GM21786 (cell line): ENCODE results near the gene ADGRA1.
"Not testable (repeated sequence)": the region's sequence is repeated elsewhere in the genome, so short reads cannot be mapped to it uniquely, and the experiment has no call there.

ENCODE experiments used
- ATAC-seq: cut with Tn5 transposase; IDR thresholded peaks from one replicate; pipeline ENCODE4 v1.9.1; 2021; ENCODE audit not compliant: unreplicated experiment

ADGRA1 gene

GRCh38 chr10:133126431-133127290 is 38.9 kb downstream of the ADGRA1 start:
- ATAC-seq, result no peak

GRCh38 chr10:133127291-133128125 is 39.8 kb downstream of the ADGRA1 start:
- no peak for ATAC-seq

GRCh38 chr10:133128126-133129070 is 40.7 kb downstream of the ADGRA1 start:
- no peak for ATAC-seq

- ATAC-seq, result no peak
Observed at GRCh38 chr10:133129071-133129858, 41.5 kb downstream of the ADGRA1 start.

- ATAC-seq, result no peak
Observed at GRCh38 chr10:133129859-133130495, 42.3 kb downstream of the ADGRA1 start.

GRCh38 chr10:133130602-133131001 is 42.9 kb downstream of the ADGRA1 start:
- no peak for ATAC-seq

GRCh38 chr10:133131053-133131452 is 43.3 kb downstream of the ADGRA1 start:
- ATAC-seq, result no peak

GRCh38 chr10:133131734-133132472 is 44.2 kb downstream of the ADGRA1 start:
- ATAC-seq, result no peak

- ATAC-seq, result no peak
Observed at GRCh38 chr10:133132473-133133291, 45.0 kb downstream of the ADGRA1 start.

GRCh38 chr10:133133471-133134231 is 45.9 kb downstream of the ADGRA1 start:
- no peak for ATAC-seq

GRCh38 chr10:133134411-133135115 is 46.8 kb downstream of the ADGRA1 start:
- ATAC-seq, result no peak

GRCh38 chr10:133135116-133135465 is 47.4 kb downstream of the ADGRA1 start:
- no peak for ATAC-seq

GRCh38 chr10:133137486-133138145 is 49.9 kb downstream of the ADGRA1 start:
- ATAC-seq, result not testable (repeated sequence)

GRCh38 chr10:133139551-133140065 is 51.9 kb downstream of the ADGRA1 start:
- ATAC-seq, result no peak

- no peak for ATAC-seq
Observed at GRCh38 chr10:133140417-133141143, 52.9 kb downstream of the ADGRA1 start.
